ENCODE data around the gene MGAT5. TPM values are rescaled to one million over a fixed set of nuclear protein-coding genes. Genes with fewer than 3 reads are reported as not detected.

Gene MGAT5
- total and polyA plus RNA-seq, 8 donors: 2.9 to 36.9 (median 19.6) TPM

DNA sequence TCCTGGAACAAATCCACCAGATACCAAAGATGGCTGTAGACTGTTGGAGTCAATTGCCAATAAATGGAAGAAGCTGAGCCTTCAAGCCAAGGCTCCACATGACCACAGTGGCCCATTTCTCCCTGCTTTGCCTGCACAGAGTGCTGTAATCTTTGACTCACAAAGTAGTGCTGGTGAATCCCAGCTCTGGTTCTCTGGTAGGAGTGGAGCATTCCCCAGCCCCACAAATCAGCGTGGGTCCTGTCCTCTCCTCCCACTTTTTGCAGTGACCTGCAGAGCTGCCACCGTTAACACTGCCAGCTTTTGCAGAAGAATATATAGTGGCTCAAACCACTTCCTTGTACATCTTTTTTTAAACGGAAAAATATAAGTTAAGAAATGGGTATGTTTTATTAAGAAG, 93.9 kb downstream of the MGAT5 start:
- Histone ChIP-seq H3K4me1 (no peaks in the 10 kb centered on the region), H3K27ac (no peak overlapping the region), H3K36me3 (no peaks in the 10 kb centered on the region), H3K9me3 (no peaks in the 10 kb centered on the region), H3K27me3 (no peaks in the 10 kb centered on the region), H3K4me3 (no peak overlapping the region)
- no peak for ATAC-seq
- intact Hi-C loops (cut with DNase I): no loop called here
- FAIRE-seq: no peak
- TF ChIP-seq, protein P1, sequence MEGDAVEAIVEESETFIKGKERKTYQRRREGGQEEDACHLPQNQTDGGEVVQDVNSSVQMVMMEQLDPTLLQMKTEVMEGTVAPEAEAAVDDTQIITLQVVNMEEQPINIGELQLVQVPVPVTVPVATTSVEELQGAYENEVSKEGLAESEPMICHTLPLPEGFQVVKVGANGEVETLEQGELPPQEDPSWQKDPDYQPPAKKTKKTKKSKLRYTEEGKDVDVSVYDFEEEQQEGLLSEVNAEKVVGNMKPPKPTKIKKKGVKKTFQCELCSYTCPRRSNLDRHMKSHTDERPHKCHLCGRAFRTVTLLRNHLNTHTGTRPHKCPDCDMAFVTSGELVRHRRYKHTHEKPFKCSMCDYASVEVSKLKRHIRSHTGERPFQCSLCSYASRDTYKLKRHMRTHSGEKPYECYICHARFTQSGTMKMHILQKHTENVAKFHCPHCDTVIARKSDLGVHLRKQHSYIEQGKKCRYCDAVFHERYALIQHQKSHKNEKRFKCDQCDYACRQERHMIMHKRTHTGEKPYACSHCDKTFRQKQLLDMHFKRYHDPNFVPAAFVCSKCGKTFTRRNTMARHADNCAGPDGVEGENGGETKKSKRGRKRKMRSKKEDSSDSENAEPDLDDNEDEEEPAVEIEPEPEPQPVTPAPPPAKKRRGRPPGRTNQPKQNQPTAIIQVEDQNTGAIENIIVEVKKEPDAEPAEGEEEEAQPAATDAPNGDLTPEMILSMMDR (IDR thresholded peaks at IDR 0.05): no peak
- no peak for DNase-seq
- 55 to 72% methylated on average over 3 of the region's 3 CpGs for WGBS, 2 donors

DNA sequence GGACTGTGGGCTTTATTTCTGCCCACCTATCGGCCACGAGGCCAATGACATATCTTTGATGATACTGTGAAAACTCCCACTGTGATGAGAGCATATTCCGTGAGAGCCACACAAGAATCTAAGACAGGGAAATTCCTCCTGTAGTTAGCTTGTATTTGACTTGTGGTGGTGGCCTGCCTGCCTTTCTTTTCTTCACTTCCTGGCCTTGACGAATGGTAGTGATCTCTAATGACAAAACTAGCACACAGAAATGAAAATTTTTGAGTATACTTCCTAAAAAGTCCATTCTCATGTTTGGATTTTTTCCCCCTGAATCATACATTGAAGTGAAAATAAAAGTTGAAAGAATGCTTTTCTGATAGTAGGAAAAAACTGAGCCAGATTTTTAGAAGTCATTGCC, 94.4 kb downstream of the MGAT5 start:
- 87% methylated on average over 4 of the region's 4 CpGs for WGBS, 2 donors
- no peak for FAIRE-seq
- TF ChIP-seq, protein P1 (IDR thresholded peaks at IDR 0.05): no peak

DNA sequence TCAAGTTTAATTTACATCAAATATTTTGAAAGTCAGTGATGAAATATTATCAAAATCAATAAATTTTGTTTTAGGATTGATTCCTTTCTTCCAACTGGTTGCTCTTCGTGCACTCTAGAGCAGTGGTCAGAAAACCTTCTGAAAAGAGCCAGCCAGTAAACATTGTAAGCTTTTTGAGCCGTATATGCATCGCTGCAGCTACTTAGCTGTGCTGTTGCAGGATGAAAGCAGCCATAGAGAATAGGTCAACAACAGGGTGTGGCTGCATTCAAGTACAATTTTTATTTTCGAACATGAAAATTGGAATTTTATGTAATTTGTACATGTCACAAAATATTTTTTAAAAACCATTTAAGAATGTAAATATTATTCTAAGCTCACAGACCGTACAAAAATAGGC, 94.9 kb downstream of the MGAT5 start:
- Histone ChIP-seq H3K4me1 (no peaks in the 10 kb centered on the region), H3K27me3 (no peaks in the 10 kb centered on the region), H3K27ac (no peak overlapping the region), H3K9me3 (no peaks in the 10 kb centered on the region), H3K4me3 (no peak overlapping the region), H3K36me3 (no peaks in the 10 kb centered on the region)
- 53 to 59% methylated on average over 5 of the region's 5 CpGs for WGBS, 2 donors
- ATAC-seq (no peak), DNase-seq (no peak), FAIRE-seq (no peak)
- intact Hi-C loops (cut with DNase I): no loop called here
- TF ChIP-seq, protein P1 (IDR thresholded peaks at IDR 0.05): no peak

More for the DNA sequence above, 94.4 kb downstream of the MGAT5 start:
- Histone ChIP-seq H3K9me3 (no peaks in the 10 kb centered on the region), H3K27me3 (no peaks in the 10 kb centered on the region), H3K36me3 (no peaks in the 10 kb centered on the region), H3K4me1 (no peaks in the 10 kb centered on the region), H3K27ac (no peak overlapping the region), H3K4me3 (no peak overlapping the region)
- intact Hi-C loops (cut with DNase I): no loop called here
- DNase-seq: no peak
- ATAC-seq: no peak

DNA sequence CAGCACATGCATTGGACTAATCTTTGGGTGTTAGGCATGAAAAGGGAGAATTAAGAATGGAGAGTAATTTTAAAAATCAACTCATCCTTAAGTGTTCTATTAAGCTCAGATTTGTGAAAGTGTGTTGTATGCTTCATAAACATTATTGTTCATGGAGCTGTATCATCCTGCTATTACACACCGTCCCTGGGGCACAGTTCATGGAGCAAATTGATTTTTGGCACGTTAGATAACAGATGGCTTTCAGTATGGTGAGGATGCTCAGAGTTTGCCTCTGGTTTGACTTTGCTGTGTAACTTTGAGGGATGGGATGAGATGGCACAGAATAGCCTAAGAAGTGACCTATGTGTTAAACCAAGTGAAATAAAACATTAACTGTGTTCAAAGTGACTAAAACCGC, 97.1 kb downstream of the MGAT5 start:
- DNase-seq (no peak), FAIRE-seq (no peak), ATAC-seq (no peak)
- no peak overlapping the region for H3K27ac ChIP-seq
- TF ChIP-seq, protein P1 (IDR thresholded peaks at IDR 0.05): no peak
- no peak overlapping the region for H3K4me3 ChIP-seq
- 56 to 58% methylated on average over 3 of the region's 3 CpGs for WGBS, 2 donors
- no peaks in the 10 kb centered on the region for H3K27me3 ChIP-seq
- intact Hi-C loops (cut with DNase I): loop anchor here in 1 of 3 donors (10.0 kb wide), 1 partner anchor 76 kb away; no protein-coding TSS in a partner anchor
- no peaks in the 10 kb centered on the region for H3K9me3 ChIP-seq
- H3K36me3 ChIP-seq: no peaks in the 10 kb centered on the region
- H3K4me1 ChIP-seq: no peaks in the 10 kb centered on the region

- H3K4me1 ChIP-seq: no peaks in the 10 kb centered on the region
- H3K9me3 ChIP-seq: no peaks in the 10 kb centered on the region
- WGBS, 2 donors: 96 to 99% methylated on average over 2 of the region's 2 CpGs
- no peaks in the 10 kb centered on the region for H3K36me3 ChIP-seq
- H3K4me3 ChIP-seq: no peak overlapping the region
- DNase-seq (no peak), ATAC-seq (no peak), FAIRE-seq (no peak)
- intact Hi-C loops (cut with DNase I): loop anchor here in 1 of 3 donors (10.0 kb wide), 1 partner anchor 77 kb away; no protein-coding TSS in a partner anchor
- TF ChIP-seq, protein P1 (IDR thresholded peaks at IDR 0.05): no peak
- no peaks in the 10 kb centered on the region for H3K27me3 ChIP-seq
- H3K27ac ChIP-seq: no peak overlapping the region
Measured at GRCh38 chr2:134351899-134352298, 98.0 kb downstream of the MGAT5 start.

All from pancreas (tissue), 10 donors.